PC-9 (cell line): ENCODE results near the gene EVI5.

Source experiments
- CTCF ChIP-seq: fragments of 200-600 bp; sonication (generic); conservative IDR thresholded peaks from 2 replicates; pipeline ENCODE4 v1.6.1; 2017; ENCODE audit warnings: mixed run types, antibody characterized with exemption, mild to moderate bottlenecking, moderate library complexity
- EZH2 ChIP-seq: fragments of 200-600 bp; sonication (generic); IDR thresholded peaks from 2 replicates; pipeline ENCODE4 v1.8.0; 2017; ENCODE audit warnings: antibody characterized with exemption, low read depth

GRCh38 chr1:92481971-92482664 lies 302.8 kb downstream of the EVI5 start:
- TF ChIP-seq EZH2: no peak
- no peak for TF ChIP-seq CTCF
